NB4 (cell line): ENCODE results near the gene ZBTB7C.

Source experiments
- CTCF ChIP-seq: IDR thresholded peaks from one replicate; pipeline ENCODE4 v1.5.1; 2012; ENCODE audit warnings: low read depth, low read length
- POLR2A ChIP-seq: IDR thresholded peaks from 2 replicates; pipeline ENCODE4 v1.6.1; 2011; ENCODE audit warnings: mild to moderate bottlenecking; ENCODE audit not compliant: insufficient read length; ENCODE audit errors: extremely low read depth
- TF ChIP-seq, protein P1 (sequence below): IDR thresholded peaks from 2 replicates; pipeline ENCODE4 v1.6.1; 2011; ENCODE audit warnings: low read depth, low read length

- TF ChIP-seq, protein P1, sequence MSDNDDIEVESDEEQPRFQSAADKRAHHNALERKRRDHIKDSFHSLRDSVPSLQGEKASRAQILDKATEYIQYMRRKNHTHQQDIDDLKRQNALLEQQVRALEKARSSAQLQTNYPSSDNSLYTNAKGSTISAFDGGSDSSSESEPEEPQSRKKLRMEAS: no peak
- TF ChIP-seq CTCF (no peak), POLR2A (no peak)
Measured at GRCh38 chr18:48274301-48274700, 134.9 kb downstream of the ZBTB7C start.
